K562 (cell line): ENCODE results near the gene CCDC181. TPM values are rescaled to one million over a fixed set of nuclear protein-coding genes. Genes with fewer than 3 reads are reported as not detected.
A peak's percentile ranks its signal among the peaks of the same experiment; 100 is the strongest.

Experiments
- ATAC-seq: fragments of 200-7000 bp; cut with Tn5 transposase; 3 replicates; pipeline ENCODE4 v1.9.1; 2020; ENCODE audit warnings: moderate library complexity
- BruUV-seq: library from RNA; stranded (reverse); fragments of 400-500 nt; replicated peaks from 2 replicates; lab custom pipeline; 2021; lab: Mats Ljungman, UMichigan
- CTCF ChIA-PET: fragments of 300-600 bp; formaldehyde crosslinking; extraction: SDS; loops from one replicate; lab custom pipeline; 2021; ENCODE audit warnings: low intra/inter-chr PET ratio; lab: Yijun Ruan, JAX
- POLR2A ChIA-PET: fragments of 300-600, 350-650 bp; sonication (Branson Sonifier 250); formaldehyde crosslinking; extraction: SDS; loops from one replicate; lab custom pipeline; 2021; ENCODE audit warnings: antibody characterized with exemption, inconsistent platforms; lab: Yijun Ruan, JAX
- DNase-seq, 4 experiments: peaks; one replicate each; pipeline versions ENCODE4 v3.0.0 to v3.0.0-alpha.2; 2011 to 2018; ENCODE audit warnings: low spot score in 3 of 4, mixed read lengths in 3 of 4; ENCODE audit errors: extremely low read depth in 1 of 4
- FAIRE-seq: peaks from 2 replicates; lab custom pipeline; 2011; peaks lifted over from hg19 to GRCh38; lab: Jason Lieb, UNC
- H2AFZ ChIP-seq: 2 replicates; pipeline ENCODE4 v1.6.0; 2011; ENCODE audit warnings: low read depth, low read length, control low read depth, inconsistent platforms
- H3K27ac ChIP-seq: fragments of 200-600 bp; 3 replicates; pipeline ENCODE4 v1.8.0; 2011; ENCODE audit warnings: low read depth, mild to moderate bottlenecking, control low read depth, inconsistent platforms, low read length, moderate library complexity, mixed read lengths; ENCODE audit errors: extremely low read depth
- H3K27me3 ChIP-seq, 2 experiments: fragments of 300-600 bp in 1 of 2; 2 replicates in 1 of 2; 3 replicates in 1 of 2; pipeline versions ENCODE4 v1.6.0 to v1.8.0; 2011; ENCODE audit warnings: inconsistent platforms in 2 of 2, low read length in 2 of 2, mild to moderate bottlenecking in 1 of 2, mixed read lengths in 1 of 2, moderate library complexity in 1 of 2; ENCODE audit not compliant: control insufficient read depth in 2 of 2, insufficient read depth in 2 of 2
- H3K36me3 ChIP-seq: fragments of 300-600 bp; 3 replicates; pipeline ENCODE4 v1.8.0; 2011; ENCODE audit warnings: mild to moderate bottlenecking, low read length, inconsistent platforms; ENCODE audit not compliant: control insufficient read depth, insufficient read depth
- H3K4me1 ChIP-seq, 2 experiments: fragments of 200-600 bp in 1 of 2; replicated peaks in 1 of 2; 2 replicates in 1 of 2; 3 replicates in 1 of 2; pipeline versions ENCODE4 v1.5.1 to v1.8.0; 2011; ENCODE audit warnings: inconsistent platforms in 2 of 2, low read length in 2 of 2, mild to moderate bottlenecking in 1 of 2, mixed read lengths in 1 of 2, moderate library complexity in 1 of 2; ENCODE audit not compliant: control insufficient read depth in 2 of 2, insufficient read depth in 2 of 2
- H3K4me2 ChIP-seq: 2 replicates; pipeline ENCODE4 v1.6.1; 2011; ENCODE audit warnings: low read length, control low read depth, inconsistent platforms, mixed read lengths; ENCODE audit not compliant: insufficient read depth
- H3K4me3 ChIP-seq: fragments of 200-600 bp; sonication (generic), shearing (Covaris generic); 2 replicates; pipeline ENCODE4 v1.5.1; 2016; ENCODE audit warnings: control low read depth, inconsistent platforms
- H3K79me2 ChIP-seq: fragments of 200-600 bp; 3 replicates; pipeline ENCODE4 v1.8.0; 2011; ENCODE audit warnings: low read length, inconsistent platforms; ENCODE audit not compliant: control insufficient read depth, insufficient read depth
- H3K9ac ChIP-seq, 2 experiments: 2 replicates each; pipeline versions ENCODE4 v1.6.0 to v1.6.1; 2011; ENCODE audit warnings: low read depth in 2 of 2, low read length in 2 of 2, control low read depth in 1 of 2, inconsistent platforms in 1 of 2, mild to moderate bottlenecking in 1 of 2, mixed read lengths in 1 of 2; ENCODE audit not compliant: insufficient read depth in 1 of 2
- H3K9me1 ChIP-seq: one replicate; pipeline ENCODE4 v1.6.0; 2011; ENCODE audit warnings: inconsistent platforms, mild to moderate bottlenecking, low read length, moderate library complexity; ENCODE audit not compliant: control insufficient read depth, insufficient read depth
- H3K9me3 ChIP-seq: replicated peaks from 2 replicates; pipeline ENCODE4 v1.5.1; 2011; ENCODE audit warnings: low read depth, low read length, inconsistent platforms; ENCODE audit not compliant: control insufficient read depth, insufficient read depth
- H4K20me1 ChIP-seq: replicated peaks from 2 replicates; pipeline ENCODE4 v1.6.1; 2011; ENCODE audit warnings: low read length, inconsistent platforms, mixed read lengths; ENCODE audit not compliant: control insufficient read depth, insufficient read depth
- CEBPB ChIP-seq: fragments of 450-650 bp; IDR thresholded peaks from 2 replicates; pipeline ENCODE4 v1.6.1; 2016; ENCODE audit warnings: missing genetic modification characterization, missing compliant biosample characterization
- CEBPG ChIP-seq, 3 experiments: fragments of 200-800 bp in 1 of 3; sonication (Bioruptor generic) in 1 of 3; sonication (generic) in 1 of 3; formaldehyde crosslinking in 1 of 3; IDR thresholded peaks in 2 of 3; conservative IDR thresholded peaks in 1 of 3; 2 replicates each; pipeline versions ENCODE4 v1.6.1 to v1.8.0; 2016 to 2022; ENCODE audit warnings: missing compliant biosample characterization in 2 of 3, missing genetic modification characterization in 2 of 3, mild to moderate bottlenecking in 1 of 3, missing genetic modification reagents in 1 of 3
- ETS1 ChIP-seq: conservative IDR thresholded peaks from 2 replicates; pipeline ENCODE4 v1.6.1; 2011; ENCODE audit warnings: low read depth, mild to moderate bottlenecking, low read length; ENCODE audit not compliant: control insufficient read depth
- KAT7 ChIP-seq: sonication (generic); formaldehyde crosslinking; IDR thresholded peaks from 2 replicates; pipeline ENCODE4 v1.8.0; 2022; ENCODE audit warnings: missing genetic modification reagents, mild to moderate bottlenecking, borderline replicate concordance
- KAT8 ChIP-seq: fragments of 450-650 bp; IDR thresholded peaks from 2 replicates; pipeline ENCODE4 v1.6.1; 2016; ENCODE audit warnings: low read depth, mild to moderate bottlenecking
- KDM1A ChIP-seq, 2 experiments: fragments of 450-650 bp; IDR thresholded peaks; 2 replicates each; pipeline ENCODE4 v1.6.1; 2016; ENCODE audit warnings: mild to moderate bottlenecking in 2 of 2
- KHSRP ChIP-seq: fragments of 450-650 bp; IDR thresholded peaks from 2 replicates; pipeline ENCODE4 v1.6.1; 2017
- MAFK ChIP-seq: IDR thresholded peaks from 2 replicates; pipeline ENCODE4 v1.6.1; 2011; ENCODE audit warnings: low read length, improper control_type of control experiment
- MLLT1 ChIP-seq, 2 experiments: fragments of 450-650 bp; IDR thresholded peaks; 2 replicates each; pipeline ENCODE4 v1.6.1; 2016
- NCOR1 ChIP-seq: fragments of 450-650 bp; IDR thresholded peaks from 2 replicates; pipeline ENCODE4 v1.6.1; 2016; ENCODE audit warnings: mild to moderate bottlenecking, moderate library complexity
- NELFE ChIP-seq: IDR thresholded peaks from 2 replicates; pipeline ENCODE4 v1.6.1; 2011; ENCODE audit warnings: mild to moderate bottlenecking; ENCODE audit not compliant: insufficient read depth, insufficient read length
- RBM39 ChIP-seq: fragments of 200-400 bp; formaldehyde crosslinking; optimal IDR thresholded peaks from 2 replicates; pipeline ENCODE3; 2018; ENCODE audit warnings: low read depth, low read length
- XRCC5 ChIP-seq: fragments of 200-400 bp; formaldehyde crosslinking; IDR thresholded peaks from 2 replicates; pipeline ENCODE4 v1.6.1; 2017; ENCODE audit warnings: low read depth, mild to moderate bottlenecking, low read length
- ZNF384 ChIP-seq: IDR thresholded peaks from 2 replicates; pipeline ENCODE4 v1.6.1; 2012; ENCODE audit warnings: low read depth, low read length, improper control_type of control experiment
- ZNF583 ChIP-seq: fragments of 250-450 bp; sonication (Bioruptor Pico); IDR thresholded peaks from 2 replicates; pipeline ENCODE4 v1.4.0; 2020
- WGBS: fragments of 100-300 bp; shearing (Covaris generic); methylation state at CpG from one replicate; pipeline ENCODE4 v1.1.6; 2016; ENCODE audit warnings: low coverage, mixed read lengths; ENCODE audit not compliant: insufficient coverage; ENCODE audit errors: missing lambda C conversion rate; 5-methylcytosine and 5-hydroxymethylcytosine counted together
- in situ Hi-C: fragments of 300-500 bp; cut with MboI; formaldehyde crosslinking; loops from 4 replicates; pipeline ENCODE4 v1.15.0; 2018; ENCODE audit warnings: inconsistent platforms, mixed read lengths
- intact Hi-C: fragments of 100-400 bp; cut with micrococcal nuclease; formaldehyde crosslinking; loops from 2 replicates; pipeline ENCODE4 v1.14.2; 2022
- polyA plus RNA-seq, 8 experiments: library from polyadenylated mRNA; depleted of rRNA in 4 of 8; stranded (reverse) in 5 of 8; unstranded in 3 of 8; fragments of >200 nt; fragmentation: Nextera tagmentation in 2 of 8; fragmentation: Illumina TruSeq in 1 of 8; extraction: Ambion mirVana in 2 of 8; extraction: Trizol in 1 of 8; gene quantifications; 2 replicates each; pipeline versions ENCODE4 v1.2.1 to v1.2.3, GENCODE V29; 2011 to 2014; ENCODE audit warnings: inconsistent platforms in 1 of 8, missing spikeins in 1 of 8
- total RNA-seq, 7 experiments: library from RNA; depleted of rRNA in 6 of 7; stranded (reverse); fragments of >200 nt in 6 of 7; fragmentation: Illumina TruSeq in 2 of 7; extraction: Trizol in 2 of 7; gene quantifications; 2 replicates each; pipeline versions ENCODE4 v1.2.1 to v1.2.3, GENCODE V29; 2011 to 2021; ENCODE audit warnings: low replicate concordance in 1 of 7
- TF ChIP-seq, protein P1 (sequence below): sonication (generic); formaldehyde crosslinking; IDR thresholded peaks from 2 replicates; pipeline ENCODE4 v1.8.0; 2023; ENCODE audit warnings: mild to moderate bottlenecking, missing genetic modification reagents

CCDC181 gene
- total and polyA plus RNA-seq, 9 of the 15 experiments (the other 6 are each of a cell fraction or from before 2014, with no cell fraction given), result 0.04 to 0.14 TPM; not detected in 7

DNA sequence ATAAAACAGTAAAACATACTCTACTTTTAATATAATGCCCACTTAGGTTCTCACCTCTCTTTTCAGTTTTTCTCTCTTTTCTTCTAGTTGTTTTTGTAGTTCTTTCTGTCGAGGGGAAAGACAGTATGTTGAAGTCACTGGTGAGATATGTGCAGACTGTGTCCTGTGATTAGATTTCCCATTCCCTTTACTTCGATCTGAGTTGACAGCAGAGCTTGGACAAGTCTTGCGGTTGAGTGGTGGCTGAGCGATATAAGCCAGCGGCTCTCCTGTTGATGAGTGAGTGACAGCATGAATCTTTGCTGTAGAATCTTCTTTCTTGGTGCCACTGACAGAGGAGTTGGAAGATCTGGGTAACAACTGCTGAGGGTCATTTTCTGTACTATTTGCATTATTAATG lies 6.0 kb downstream of the CCDC181 start (continued):
- peak in 1 of 2 experiments; percentile 45; a peak in 1 of 4 replicates for TF ChIP-seq MLLT1 (IDR thresholded peaks at IDR 0.05)
- TF ChIP-seq NCOR1, result peak; percentile 26; the same call in 1 of the 2 replicates
- no peak for TF ChIP-seq KAT7
- TF ChIP-seq KAT8, result no peak
- TF ChIP-seq XRCC5, result no peak
- TF ChIP-seq ETS1, result no peak
- no peak for TF ChIP-seq KHSRP
- TF ChIP-seq RBM39, result no peak
- TF ChIP-seq ZNF583 (CRISPR knock-in tag), result peak; percentile 94; the same call in 1 of the 2 replicates
- TF ChIP-seq MAFK, result no peak

DNA sequence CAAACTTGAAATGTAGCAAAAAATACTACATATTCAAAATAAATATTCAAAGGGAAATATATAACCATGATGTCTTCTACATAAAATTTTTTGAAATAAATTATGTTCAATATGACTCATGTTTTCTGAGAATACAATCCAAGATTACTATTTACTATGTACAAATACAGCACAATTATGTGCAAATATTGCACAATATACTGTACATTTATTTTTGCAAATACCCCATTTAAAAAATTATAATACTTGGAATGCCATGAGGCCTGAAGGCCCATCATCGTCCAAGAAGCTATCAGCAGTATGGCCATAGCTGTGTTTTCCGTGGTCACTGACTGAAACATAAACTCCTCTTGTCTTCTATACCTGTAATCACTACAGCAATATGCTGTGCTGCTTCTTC lies 12.3 kb downstream of the CCDC181 start:
- FAIRE-seq (no peak), DNase-seq (no peak)
- ChIA-PET POLR2A (no interaction called here), CTCF (no interaction called here)
- intact Hi-C loops (no loop called here), in situ Hi-C loops (no loop called here)
- WGBS, result 5% methylated on average over 2 of the region's 2 CpGs
- Histone ChIP-seq H2AFZ (no peak overlapping the region), H3K36me3 (no peaks in the 10 kb centered on the region), H3K79me2 (no peaks in the 10 kb centered on the region), H3K4me3 (no peak overlapping the region), H3K4me1 (no peaks in the 10 kb centered on the region), H3K27me3 (no peaks in the 10 kb centered on the region), H3K9ac (no peak overlapping the region), H4K20me1 (no peaks in the 10 kb centered on the region)
- no peak for TF ChIP-seq KDM1A (IDR thresholded peaks at IDR 0.05)
- TF ChIP-seq NELFE, result no peak
- TF ChIP-seq, protein P1, sequence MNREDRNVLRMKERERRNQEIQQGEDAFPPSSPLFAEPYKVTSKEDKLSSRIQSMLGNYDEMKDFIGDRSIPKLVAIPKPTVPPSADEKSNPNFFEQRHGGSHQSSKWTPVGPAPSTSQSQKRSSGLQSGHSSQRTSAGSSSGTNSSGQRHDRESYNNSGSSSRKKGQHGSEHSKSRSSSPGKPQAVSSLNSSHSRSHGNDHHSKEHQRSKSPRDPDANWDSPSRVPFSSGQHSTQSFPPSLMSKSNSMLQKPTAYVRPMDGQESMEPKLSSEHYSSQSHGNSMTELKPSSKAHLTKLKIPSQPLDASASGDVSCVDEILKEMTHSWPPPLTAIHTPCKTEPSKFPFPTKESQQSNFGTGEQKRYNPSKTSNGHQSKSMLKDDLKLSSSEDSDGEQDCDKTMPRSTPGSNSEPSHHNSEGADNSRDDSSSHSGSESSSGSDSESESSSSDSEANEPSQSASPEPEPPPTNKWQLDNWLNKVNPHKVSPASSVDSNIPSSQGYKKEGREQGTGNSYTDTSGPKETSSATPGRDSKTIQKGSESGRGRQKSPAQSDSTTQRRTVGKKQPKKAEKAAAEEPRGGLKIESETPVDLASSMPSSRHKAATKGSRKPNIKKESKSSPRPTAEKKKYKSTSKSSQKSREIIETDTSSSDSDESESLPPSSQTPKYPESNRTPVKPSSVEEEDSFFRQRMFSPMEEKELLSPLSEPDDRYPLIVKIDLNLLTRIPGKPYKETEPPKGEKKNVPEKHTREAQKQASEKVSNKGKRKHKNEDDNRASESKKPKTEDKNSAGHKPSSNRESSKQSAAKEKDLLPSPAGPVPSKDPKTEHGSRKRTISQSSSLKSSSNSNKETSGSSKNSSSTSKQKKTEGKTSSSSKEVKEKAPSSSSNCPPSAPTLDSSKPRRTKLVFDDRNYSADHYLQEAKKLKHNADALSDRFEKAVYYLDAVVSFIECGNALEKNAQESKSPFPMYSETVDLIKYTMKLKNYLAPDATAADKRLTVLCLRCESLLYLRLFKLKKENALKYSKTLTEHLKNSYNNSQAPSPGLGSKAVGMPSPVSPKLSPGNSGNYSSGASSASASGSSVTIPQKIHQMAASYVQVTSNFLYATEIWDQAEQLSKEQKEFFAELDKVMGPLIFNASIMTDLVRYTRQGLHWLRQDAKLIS (CRISPR knock-in tag), result no peak
- TF ChIP-seq CEBPG (CRISPR knock-in tag; IDR thresholded peaks at IDR 0.05), result no peak
- peak; percentile 56 to 86; a peak in 3 of 4 replicates for TF ChIP-seq CEBPG (tag; conservative IDR thresholded peaks at IDR 0.05 in 1 of 2, IDR thresholded peaks at IDR 0.05 in 1 of 2)
- TF ChIP-seq CEBPB, result peak; percentile 49
- no peak for TF ChIP-seq ZNF384
- TF ChIP-seq, all 486 proteins: peak for 2
- no peak for ATAC-seq
- Histone ChIP-seq H3K9me3 (no peaks in the 10 kb centered on the region), H3K9me1 (no peaks in the 10 kb centered on the region), H3K4me2 (no peak overlapping the region), H3K27ac (no peak overlapping the region)
- no TSS peak for BruUV-seq
